Caco-2 (cell line): Measurements from ENCODE around the gene PPM1K. TPM values are rescaled to one million over a fixed set of nuclear protein-coding genes. Genes with fewer than 3 reads are reported as not detected.

Experiments used
- BruUV-seq: library from RNA; stranded (reverse); fragments of 400-500 nt; replicated peaks from 2 replicates; lab custom pipeline; 2021; lab: Mats Ljungman, UMichigan
- CTCF ChIA-PET: fragments of 300-600 bp; sonication (Branson Sonifier 250); formaldehyde crosslinking; loops from one replicate; lab custom pipeline; 2022; ENCODE audit warnings: antibody characterized with exemption; lab: Charles Lee
- POLR2A ChIA-PET: fragments of 300-600 bp; sonication (Branson Sonifier 250); formaldehyde crosslinking; loops from one replicate; lab custom pipeline; 2022; ENCODE audit warnings: antibody characterized with exemption; lab: Charles Lee
- DNase-seq, 2 experiments: peaks; one replicate each; pipeline versions ENCODE4 v3.0.0 to v3.0.0-alpha.2; 2020 to 2022
- H3K27me3 ChIP-seq: replicated peaks from 2 replicates; pipeline ENCODE4 v1.6.0; 2011; ENCODE audit warnings: low read length; ENCODE audit not compliant: control insufficient read depth, insufficient read depth
- H3K36me3 ChIP-seq: 2 replicates; pipeline ENCODE4 v1.5.1; 2011; ENCODE audit warnings: low read length; ENCODE audit not compliant: control insufficient read depth, insufficient read depth
- H3K4me1 ChIP-seq: fragments of 250-450 bp; sonication (Bioruptor Pico); 2 replicates; pipeline ENCODE4 v1.5.1; 2020; ENCODE audit warnings: mild to moderate bottlenecking
- H3K4me3 ChIP-seq: 2 replicates; pipeline ENCODE4 v1.5.1; 2011; ENCODE audit warnings: low read depth, mild to moderate bottlenecking, control low read depth, low read length
- H3K9me3 ChIP-seq: fragments of 250-450 bp; sonication (Bioruptor Pico); 2 replicates; pipeline ENCODE4 v1.5.1; 2020; ENCODE audit warnings: mild to moderate bottlenecking, moderate library complexity
- H3K27ac Mint-ChIP-seq: one replicate; pipeline ENCODE4 v1.8.0; 2022; ENCODE audit warnings: mixed read lengths; ENCODE audit not compliant: unreplicated experiment
- H3K27me3 Mint-ChIP-seq: one replicate; pipeline ENCODE4 v1.8.0; 2022; ENCODE audit warnings: mixed read lengths; ENCODE audit not compliant: insufficient read depth, unreplicated experiment
- H3K36me3 Mint-ChIP-seq: one replicate; pipeline ENCODE4 v1.8.0; 2022; ENCODE audit warnings: mild to moderate bottlenecking, mixed read lengths; ENCODE audit not compliant: insufficient read depth, unreplicated experiment
- H3K4me1 Mint-ChIP-seq: one replicate; pipeline ENCODE4 v1.8.0; 2022; ENCODE audit warnings: low read depth, mixed read lengths; ENCODE audit not compliant: unreplicated experiment
- H3K4me3 Mint-ChIP-seq: one replicate; pipeline ENCODE4 v1.8.0; 2022; ENCODE audit warnings: mild to moderate bottlenecking, moderate library complexity, mixed read lengths; ENCODE audit not compliant: unreplicated experiment
- H3K9me3 Mint-ChIP-seq: one replicate; pipeline ENCODE4 v1.8.0; 2022; ENCODE audit warnings: mixed read lengths; ENCODE audit not compliant: unreplicated experiment
- CTCF ChIP-seq, 2 experiments: fragments of 200-600 bp in 1 of 2; IDR thresholded peaks; 1 replicate in 1 of 2; 2 replicates in 1 of 2; pipeline versions ENCODE4 v1.5.1 to v1.8.0; 2011 to 2022; ENCODE audit warnings: antibody characterized with exemption in 1 of 2, control low read depth in 1 of 2, inconsistent platforms in 1 of 2, low read depth in 1 of 2, low read length in 1 of 2, mild to moderate bottlenecking in 1 of 2, moderate library complexity in 1 of 2; ENCODE audit not compliant: insufficient read depth in 1 of 2, severe bottlenecking in 1 of 2, unreplicated experiment in 1 of 2
- intact Hi-C: fragments of 100-400 bp; cut with micrococcal nuclease; formaldehyde crosslinking; loops from one replicate; pipeline ENCODE4 v1.10.0; 2022; ENCODE audit not compliant: unreplicated experiment
- total RNA-seq: library from RNA; stranded (reverse); gene quantifications from 2 replicates; pipeline ENCODE4 v1.2.3, GENCODE V29; 2022

The PPM1K gene
- total RNA-seq, 1 experiment from 2014 or later, result 23.8 TPM

- Histone ChIP-seq H3K4me1 (no peaks in the 10 kb centered on the region), H3K4me3 (no peak overlapping the region), H3K27me3 (no peaks in the 10 kb centered on the region), H3K36me3 (no peaks in the 10 kb centered on the region), H3K9me3 (no peaks in the 10 kb centered on the region)
- no peak for DNase-seq
- TF ChIP-seq CTCF (IDR thresholded peaks at IDR 0.05; ENCODE audit: insufficient read depth in 1 of 2, low read depth in 1 of 2, low read length in 1 of 2, severe bottlenecking in 1 of 2, unreplicated experiment in 1 of 2), result no peak
- H3K9me3 Mint-ChIP-seq, result peaks cover 7% of the 10 kb centered on the region
- no peak overlapping the region for H3K4me3 Mint-ChIP-seq
- H3K27ac Mint-ChIP-seq, result no peak overlapping the region
- no peaks in the 10 kb centered on the region for H3K36me3 Mint-ChIP-seq
- no peaks in the 10 kb centered on the region for H3K4me1 Mint-ChIP-seq
- ChIA-PET CTCF (no interaction called here), POLR2A (no interaction called here)
- no peaks in the 10 kb centered on the region for H3K27me3 Mint-ChIP-seq
- intact Hi-C loops, result no loop called here
- no TSS peak for BruUV-seq
These were observed 58.2 kb downstream of the PPM1K start for GRCh38 chr4:88226143-88226542.

- CTCF ChIA-PET, result no interaction called here
- H3K27me3 Mint-ChIP-seq, result no peaks in the 10 kb centered on the region
These were observed 58.9 kb downstream of the PPM1K start for GRCh38 chr4:88225232-88226105.

GRCh38 chr4:88223516-88223915 is 60.8 kb downstream of the PPM1K start:
- Histone ChIP-seq H3K36me3 (no peaks in the 10 kb centered on the region), H3K4me3 (no peak overlapping the region), H3K9me3 (no peaks in the 10 kb centered on the region), H3K4me1 (no peaks in the 10 kb centered on the region), H3K27me3 (no peaks in the 10 kb centered on the region)
- DNase-seq, result no peak
- H3K27me3 Mint-ChIP-seq, result no peaks in the 10 kb centered on the region
- BruUV-seq, result no TSS peak
- TF ChIP-seq CTCF (IDR thresholded peaks at IDR 0.05; ENCODE audit: insufficient read depth in 1 of 2, low read depth in 1 of 2, low read length in 1 of 2, severe bottlenecking in 1 of 2, unreplicated experiment in 1 of 2), result no peak
- ChIA-PET POLR2A (no interaction called here), CTCF (no interaction called here)
- intact Hi-C loops, result no loop called here
- no peaks in the 10 kb centered on the region for H3K36me3 Mint-ChIP-seq
- peaks cover 10% of the 10 kb centered on the region for H3K9me3 Mint-ChIP-seq
- peaks cover 8% of the 10 kb centered on the region for H3K4me1 Mint-ChIP-seq
- no peak overlapping the region for H3K4me3 Mint-ChIP-seq
- no peak overlapping the region for H3K27ac Mint-ChIP-seq

More at GRCh38 chr4:88225232-88226105, 58.9 kb downstream of the PPM1K start:
- H3K9me3 Mint-ChIP-seq, result peaks cover 13% of the 10 kb centered on the region
- no peak for DNase-seq
- intact Hi-C loops, result no loop called here
- Histone ChIP-seq H3K4me1 (no peaks in the 10 kb centered on the region), H3K27me3 (no peaks in the 10 kb centered on the region), H3K4me3 (no peak overlapping the region), H3K36me3 (no peaks in the 10 kb centered on the region), H3K9me3 (no peaks in the 10 kb centered on the region)
- H3K27ac Mint-ChIP-seq, result no peak overlapping the region
- no peaks in the 10 kb centered on the region for H3K4me1 Mint-ChIP-seq
- BruUV-seq, result no TSS peak
- POLR2A ChIA-PET, result no interaction called here
- no peak for TF ChIP-seq CTCF (IDR thresholded peaks at IDR 0.05; ENCODE audit: insufficient read depth in 1 of 2, low read depth in 1 of 2, low read length in 1 of 2, severe bottlenecking in 1 of 2, unreplicated experiment in 1 of 2)
- H3K36me3 Mint-ChIP-seq, result no peaks in the 10 kb centered on the region
- no peak overlapping the region for H3K4me3 Mint-ChIP-seq
